HepG2 (cell line): ENCODE measurements around the gene ZNF234. TPM values are rescaled to one million over a fixed set of nuclear protein-coding genes. Genes with fewer than 3 reads are reported as not detected.

ENCODE experiments used
- ETV6 ChIP-seq: sonication (generic); formaldehyde crosslinking; conservative IDR thresholded peaks from 2 replicates; pipeline ENCODE4 v1.4.0; 2020; ENCODE audit warnings: missing genetic modification reagents
- HMG20B ChIP-seq: conservative IDR thresholded peaks from 2 replicates; pipeline ENCODE4 v1.6.1; 2016; ENCODE audit warnings: missing genetic modification reagents, missing compliant biosample characterization
- IKZF4 ChIP-seq: sonication (generic); formaldehyde crosslinking; IDR thresholded peaks from 2 replicates; pipeline ENCODE4 v1.5.1; 2020; ENCODE audit warnings: borderline replicate concordance, mild to moderate bottlenecking, low read depth, missing genetic modification reagents; ENCODE audit errors: not compliant biosample characterization
- KLF12 ChIP-seq: sonication (generic); formaldehyde crosslinking; IDR thresholded peaks from 2 replicates; pipeline ENCODE4 v1.4.0; 2020; ENCODE audit warnings: missing genetic modification reagents, borderline replicate concordance
- NONO ChIP-seq, 2 experiments: fragments of 450-650 bp in 1 of 2; sonication (generic) in 1 of 2; formaldehyde crosslinking in 1 of 2; IDR thresholded peaks in 1 of 2; conservative IDR thresholded peaks in 1 of 2; 2 replicates each; pipeline versions ENCODE4 v1.6.1 to v1.8.0; 2017 to 2022; ENCODE audit warnings: mild to moderate bottlenecking in 1 of 2, missing genetic modification reagents in 1 of 2, moderate library complexity in 1 of 2
- POLR2AphosphoS2 ChIP-seq: IDR thresholded peaks from 2 replicates; pipeline ENCODE4 v1.6.1; 2011; ENCODE audit warnings: low read depth, low read length, improper control_type of control experiment
- RBFOX2 ChIP-seq: fragments of 200-400 bp; formaldehyde crosslinking; IDR thresholded peaks from 2 replicates; pipeline ENCODE4 v1.6.1; 2017; ENCODE audit warnings: low read depth, mild to moderate bottlenecking, low read length
- RXRA ChIP-seq: sonication (generic); formaldehyde crosslinking; IDR thresholded peaks from 2 replicates; pipeline ENCODE4 v1.5.1; 2020; ENCODE audit warnings: missing genetic modification reagents
- SCMH1 ChIP-seq: sonication (generic); formaldehyde crosslinking; IDR thresholded peaks from 2 replicates; pipeline ENCODE4 v1.9.0; 2021; ENCODE audit warnings: missing genetic modification reagents, mild to moderate bottlenecking, borderline replicate concordance
- SRSF4 ChIP-seq: fragments of 200-400 bp; formaldehyde crosslinking; IDR thresholded peaks from one replicate; pipeline ENCODE4 v1.6.1; 2018; ENCODE audit warnings: mild to moderate bottlenecking, low read depth, low read length, moderate library complexity; ENCODE audit not compliant: poor library complexity, severe bottlenecking
- ZNF549 ChIP-seq: sonication (generic); formaldehyde crosslinking; IDR thresholded peaks from 2 replicates; pipeline ENCODE4 v1.5.0; 2020; ENCODE audit warnings: missing genetic modification reagents
- ZNF558 ChIP-seq: sonication (generic); formaldehyde crosslinking; IDR thresholded peaks from 2 replicates; pipeline ENCODE4 v1.9.0; 2022; ENCODE audit warnings: mild to moderate bottlenecking, missing genetic modification reagents, borderline replicate concordance
- ZNF562 ChIP-seq: sonication (generic); formaldehyde crosslinking; IDR thresholded peaks from 2 replicates; pipeline ENCODE4 v1.8.0; 2022; ENCODE audit warnings: missing genetic modification reagents, borderline replicate concordance
- polyA plus RNA-seq, 8 experiments: library from polyadenylated mRNA; depleted of rRNA in 3 of 8; stranded (reverse) in 7 of 8; unstranded in 1 of 8; fragments of >200 nt; fragmentation: Illumina TruSeq in 4 of 8; extraction: Trizol in 4 of 8; gene quantifications; 2 replicates each; pipeline versions ENCODE4 v1.2.1 to v1.2.3, GENCODE V29; 2011 to 2016; ENCODE audit warnings: low read depth in 4 of 8, missing spikeins in 1 of 8, mixed read lengths in 1 of 8; ENCODE audit not compliant: insufficient read depth in 1 of 8
- total RNA-seq, 5 experiments: library from RNA; depleted of rRNA; stranded (reverse); fragments of >200 nt; fragmentation: Illumina TruSeq; extraction: Trizol; gene quantifications; 2 replicates each; pipeline ENCODE4 v1.2.3, GENCODE V29; 2016; ENCODE audit warnings: low read depth in 1 of 5
- TF ChIP-seq, protein P1 (sequence below): sonication (generic); formaldehyde crosslinking; IDR thresholded peaks from 2 replicates; pipeline ENCODE4 v1.5.0; 2020; ENCODE audit warnings: missing genetic modification reagents, mild to moderate bottlenecking, borderline replicate concordance
- TF ChIP-seq, protein P2 (sequence below): sonication (generic); formaldehyde crosslinking; IDR thresholded peaks from 2 replicates; pipeline ENCODE4 v1.4.0; 2020; ENCODE audit warnings: missing genetic modification reagents, borderline replicate concordance
- TF ChIP-seq, protein P3 (sequence below): IDR thresholded peaks from 2 replicates; pipeline ENCODE4 v1.6.1; 2012; ENCODE audit warnings: low read length, improper control_type of control experiment
- TF ChIP-seq, protein P4 (sequence below): sonication (generic); formaldehyde crosslinking; IDR thresholded peaks from 2 replicates; pipeline ENCODE4 v1.4.0; 2020; ENCODE audit warnings: missing genetic modification reagents, borderline replicate concordance

Gene ZNF234
- total and polyA plus RNA-seq, 2 of the 13 experiments (the other 11 are each of a cell fraction or from before 2014, with no cell fraction given) = 3.5 to 11.2 TPM

DNA sequence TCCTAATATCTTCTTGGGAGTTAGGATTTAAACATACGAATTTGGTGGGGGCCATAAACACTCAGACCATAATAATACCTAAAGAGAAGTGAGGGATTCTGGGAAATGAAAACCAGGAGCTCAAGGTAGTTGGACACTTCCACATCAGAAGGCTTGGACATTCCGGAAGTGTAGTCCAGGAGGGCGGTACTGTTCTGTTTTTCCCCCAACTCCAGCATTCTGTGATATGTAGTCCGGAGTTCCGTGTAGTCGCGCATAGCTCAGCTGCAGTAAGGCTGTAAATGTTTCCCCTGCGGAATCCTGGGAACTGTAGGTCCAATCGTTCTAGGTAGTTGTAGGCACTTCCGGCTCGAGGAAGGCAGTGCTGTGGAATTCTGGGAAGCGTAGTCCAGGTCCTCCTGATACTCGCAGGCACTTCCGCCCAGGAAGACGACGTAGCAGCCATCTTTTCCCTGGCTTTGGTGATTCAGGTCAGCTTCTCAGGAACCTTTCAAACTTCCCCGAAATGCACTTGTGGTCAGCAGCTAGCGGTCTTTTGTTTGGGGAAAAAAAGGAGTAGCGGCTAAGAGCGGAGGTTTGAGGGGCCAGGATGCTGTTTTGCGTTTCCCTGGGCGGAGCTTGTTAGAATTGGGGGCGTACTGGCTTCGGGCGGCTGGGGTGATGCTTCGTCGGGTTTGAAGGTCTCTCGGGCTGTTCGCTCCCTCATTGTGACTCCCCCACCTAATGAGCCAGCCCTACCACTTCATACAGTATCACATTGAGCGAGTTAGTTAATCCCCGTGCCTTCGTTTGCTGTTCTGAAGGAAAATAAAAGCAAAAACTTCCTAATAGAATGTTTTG is 23.5 kb downstream of the ZNF234 start, which contains the start of gene ZNF226 (continued):
- no peak for TF ChIP-seq SCMH1 (CRISPR knock-in tag)
- peak; percentile 58 for TF ChIP-seq RBFOX2
- TF ChIP-seq, protein P1, sequence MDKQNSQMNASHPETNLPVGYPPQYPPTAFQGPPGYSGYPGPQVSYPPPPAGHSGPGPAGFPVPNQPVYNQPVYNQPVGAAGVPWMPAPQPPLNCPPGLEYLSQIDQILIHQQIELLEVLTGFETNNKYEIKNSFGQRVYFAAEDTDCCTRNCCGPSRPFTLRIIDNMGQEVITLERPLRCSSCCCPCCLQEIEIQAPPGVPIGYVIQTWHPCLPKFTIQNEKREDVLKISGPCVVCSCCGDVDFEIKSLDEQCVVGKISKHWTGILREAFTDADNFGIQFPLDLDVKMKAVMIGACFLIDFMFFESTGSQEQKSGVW (CRISPR knock-in tag) = no peak
- TF ChIP-seq, protein P2, sequence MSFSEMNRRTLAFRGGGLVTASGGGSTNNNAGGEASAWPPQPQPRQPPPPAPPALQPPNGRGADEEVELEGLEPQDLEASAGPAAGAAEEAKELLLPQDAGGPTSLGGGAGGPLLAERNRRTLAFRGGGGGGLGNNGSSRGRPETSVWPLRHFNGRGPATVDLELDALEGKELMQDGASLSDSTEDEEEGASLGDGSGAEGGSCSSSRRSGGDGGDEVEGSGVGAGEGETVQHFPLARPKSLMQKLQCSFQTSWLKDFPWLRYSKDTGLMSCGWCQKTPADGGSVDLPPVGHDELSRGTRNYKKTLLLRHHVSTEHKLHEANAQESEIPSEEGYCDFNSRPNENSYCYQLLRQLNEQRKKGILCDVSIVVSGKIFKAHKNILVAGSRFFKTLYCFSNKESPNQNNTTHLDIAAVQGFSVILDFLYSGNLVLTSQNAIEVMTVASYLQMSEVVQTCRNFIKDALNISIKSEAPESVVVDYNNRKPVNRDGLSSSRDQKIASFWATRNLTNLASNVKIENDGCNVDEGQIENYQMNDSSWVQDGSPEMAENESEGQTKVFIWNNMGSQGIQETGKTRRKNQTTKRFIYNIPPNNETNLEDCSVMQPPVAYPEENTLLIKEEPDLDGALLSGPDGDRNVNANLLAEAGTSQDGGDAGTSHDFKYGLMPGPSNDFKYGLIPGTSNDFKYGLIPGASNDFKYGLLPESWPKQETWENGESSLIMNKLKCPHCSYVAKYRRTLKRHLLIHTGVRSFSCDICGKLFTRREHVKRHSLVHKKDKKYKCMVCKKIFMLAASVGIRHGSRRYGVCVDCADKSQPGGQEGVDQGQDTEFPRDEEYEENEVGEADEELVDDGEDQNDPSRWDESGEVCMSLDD (CRISPR knock-in tag) = no peak
- TF ChIP-seq RXRA (CRISPR knock-in tag) = no peak; the same call in 1 of the 2 replicates
- no peak for TF ChIP-seq NONO (IDR thresholded peaks at IDR 0.05)
- 0 out of 2 replicates have a peak, but pooled peaks have one; percentile 41 for TF ChIP-seq NONO (CRISPR knock-in tag; conservative IDR thresholded peaks at IDR 0.05)
- no peak for TF ChIP-seq SRSF4
- TF ChIP-seq POLR2AphosphoS2 = no peak
- TF ChIP-seq IKZF4 (CRISPR knock-in tag) = no peak
- TF ChIP-seq ETV6 = no peak
- TF ChIP-seq, protein P3, sequence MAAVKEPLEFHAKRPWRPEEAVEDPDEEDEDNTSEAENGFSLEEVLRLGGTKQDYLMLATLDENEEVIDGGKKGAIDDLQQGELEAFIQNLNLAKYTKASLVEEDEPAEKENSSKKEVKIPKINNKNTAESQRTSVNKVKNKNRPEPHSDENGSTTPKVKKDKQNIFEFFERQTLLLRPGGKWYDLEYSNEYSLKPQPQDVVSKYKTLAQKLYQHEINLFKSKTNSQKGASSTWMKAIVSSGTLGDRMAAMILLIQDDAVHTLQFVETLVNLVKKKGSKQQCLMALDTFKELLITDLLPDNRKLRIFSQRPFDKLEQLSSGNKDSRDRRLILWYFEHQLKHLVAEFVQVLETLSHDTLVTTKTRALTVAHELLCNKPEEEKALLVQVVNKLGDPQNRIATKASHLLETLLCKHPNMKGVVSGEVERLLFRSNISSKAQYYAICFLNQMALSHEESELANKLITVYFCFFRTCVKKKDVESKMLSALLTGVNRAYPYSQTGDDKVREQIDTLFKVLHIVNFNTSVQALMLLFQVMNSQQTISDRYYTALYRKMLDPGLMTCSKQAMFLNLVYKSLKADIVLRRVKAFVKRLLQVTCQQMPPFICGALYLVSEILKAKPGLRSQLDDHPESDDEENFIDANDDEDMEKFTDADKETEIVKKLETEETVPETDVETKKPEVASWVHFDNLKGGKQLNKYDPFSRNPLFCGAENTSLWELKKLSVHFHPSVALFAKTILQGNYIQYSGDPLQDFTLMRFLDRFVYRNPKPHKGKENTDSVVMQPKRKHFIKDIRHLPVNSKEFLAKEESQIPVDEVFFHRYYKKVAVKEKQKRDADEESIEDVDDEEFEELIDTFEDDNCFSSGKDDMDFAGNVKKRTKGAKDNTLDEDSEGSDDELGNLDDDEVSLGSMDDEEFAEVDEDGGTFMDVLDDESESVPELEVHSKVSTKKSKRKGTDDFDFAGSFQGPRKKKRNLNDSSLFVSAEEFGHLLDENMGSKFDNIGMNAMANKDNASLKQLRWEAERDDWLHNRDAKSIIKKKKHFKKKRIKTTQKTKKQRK = no peak
- no peak for TF ChIP-seq ZNF562 (CRISPR knock-in tag)
- no peak for TF ChIP-seq ZNF558 (CRISPR knock-in tag)
- TF ChIP-seq, protein P4, sequence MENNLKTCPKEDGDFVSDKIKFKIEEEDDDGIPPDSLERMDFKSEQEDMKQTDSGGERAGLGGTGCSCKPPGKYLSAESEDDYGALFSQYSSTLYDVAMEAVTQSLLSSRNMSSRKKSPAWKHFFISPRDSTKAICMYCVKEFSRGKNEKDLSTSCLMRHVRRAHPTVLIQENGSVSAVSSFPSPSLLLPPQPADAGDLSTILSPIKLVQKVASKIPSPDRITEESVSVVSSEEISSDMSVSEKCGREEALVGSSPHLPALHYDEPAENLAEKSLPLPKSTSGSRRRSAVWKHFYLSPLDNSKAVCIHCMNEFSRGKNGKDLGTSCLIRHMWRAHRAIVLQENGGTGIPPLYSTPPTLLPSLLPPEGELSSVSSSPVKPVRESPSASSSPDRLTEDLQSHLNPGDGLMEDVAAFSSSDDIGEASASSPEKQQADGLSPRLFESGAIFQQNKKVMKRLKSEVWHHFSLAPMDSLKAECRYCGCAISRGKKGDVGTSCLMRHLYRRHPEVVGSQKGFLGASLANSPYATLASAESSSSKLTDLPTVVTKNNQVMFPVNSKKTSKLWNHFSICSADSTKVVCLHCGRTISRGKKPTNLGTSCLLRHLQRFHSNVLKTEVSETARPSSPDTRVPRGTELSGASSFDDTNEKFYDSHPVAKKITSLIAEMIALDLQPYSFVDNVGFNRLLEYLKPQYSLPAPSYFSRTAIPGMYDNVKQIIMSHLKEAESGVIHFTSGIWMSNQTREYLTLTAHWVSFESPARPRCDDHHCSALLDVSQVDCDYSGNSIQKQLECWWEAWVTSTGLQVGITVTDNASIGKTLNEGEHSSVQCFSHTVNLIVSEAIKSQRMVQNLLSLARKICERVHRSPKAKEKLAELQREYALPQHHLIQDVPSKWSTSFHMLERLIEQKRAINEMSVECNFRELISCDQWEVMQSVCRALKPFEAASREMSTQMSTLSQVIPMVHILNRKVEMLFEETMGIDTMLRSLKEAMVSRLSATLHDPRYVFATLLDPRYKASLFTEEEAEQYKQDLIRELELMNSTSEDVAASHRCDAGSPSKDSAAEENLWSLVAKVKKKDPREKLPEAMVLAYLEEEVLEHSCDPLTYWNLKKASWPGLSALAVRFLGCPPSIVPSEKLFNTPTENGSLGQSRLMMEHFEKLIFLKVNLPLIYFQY = no peak
- TF ChIP-seq HMG20B (CRISPR knock-in tag) = no peak
- no peak for TF ChIP-seq ZNF549 (CRISPR knock-in tag)
- no peak; the same call in 1 of the 2 replicates for TF ChIP-seq KLF12 (CRISPR knock-in tag)
